ENCODE results near the gene ANTXR1.

DNA sequence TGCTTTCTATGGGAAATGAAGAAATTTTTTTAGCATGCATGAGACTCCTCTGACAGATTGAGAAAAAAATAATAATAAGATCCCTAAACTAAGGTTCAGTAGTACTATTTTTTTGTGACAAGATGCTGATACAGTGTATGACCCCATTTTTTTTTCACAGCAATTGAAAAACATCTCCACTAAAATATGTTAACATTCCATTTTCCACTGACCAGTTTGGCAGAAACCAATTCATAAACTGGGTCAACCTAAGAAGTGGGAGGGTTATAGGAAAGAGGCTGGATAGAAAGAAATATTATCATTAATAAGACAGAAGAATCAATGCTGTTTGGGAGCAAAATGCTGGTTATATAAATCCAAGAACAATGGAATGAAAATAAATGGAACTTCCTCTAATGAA, 182.7 kb downstream of the ANTXR1 start:
- TF ChIP-seq, protein P1, sequence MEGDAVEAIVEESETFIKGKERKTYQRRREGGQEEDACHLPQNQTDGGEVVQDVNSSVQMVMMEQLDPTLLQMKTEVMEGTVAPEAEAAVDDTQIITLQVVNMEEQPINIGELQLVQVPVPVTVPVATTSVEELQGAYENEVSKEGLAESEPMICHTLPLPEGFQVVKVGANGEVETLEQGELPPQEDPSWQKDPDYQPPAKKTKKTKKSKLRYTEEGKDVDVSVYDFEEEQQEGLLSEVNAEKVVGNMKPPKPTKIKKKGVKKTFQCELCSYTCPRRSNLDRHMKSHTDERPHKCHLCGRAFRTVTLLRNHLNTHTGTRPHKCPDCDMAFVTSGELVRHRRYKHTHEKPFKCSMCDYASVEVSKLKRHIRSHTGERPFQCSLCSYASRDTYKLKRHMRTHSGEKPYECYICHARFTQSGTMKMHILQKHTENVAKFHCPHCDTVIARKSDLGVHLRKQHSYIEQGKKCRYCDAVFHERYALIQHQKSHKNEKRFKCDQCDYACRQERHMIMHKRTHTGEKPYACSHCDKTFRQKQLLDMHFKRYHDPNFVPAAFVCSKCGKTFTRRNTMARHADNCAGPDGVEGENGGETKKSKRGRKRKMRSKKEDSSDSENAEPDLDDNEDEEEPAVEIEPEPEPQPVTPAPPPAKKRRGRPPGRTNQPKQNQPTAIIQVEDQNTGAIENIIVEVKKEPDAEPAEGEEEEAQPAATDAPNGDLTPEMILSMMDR (conservative IDR thresholded peaks at IDR 0.05): no peak
- no peak for TF ChIP-seq ZFX (IDR thresholded peaks at IDR 0.05)

Measured in C4-2B (cell line).